Subcutaneous adipose tissue (tissue), 4 donors: ENCODE measurements around the gene CD58. TPM values are rescaled to one million over a fixed set of nuclear protein-coding genes. Genes with fewer than 3 reads are reported as not detected.

ENCODE experiments used
- total RNA-seq, 4 donors: library from RNA; depleted of rRNA; stranded (reverse); fragments of >200 nt; gene quantifications; one replicate each; pipeline ENCODE4 v1.1.0, GENCODE V29; 2016
- TF ChIP-seq, protein P1 (sequence below): fragments of 450-650 bp; IDR thresholded peaks from one replicate; pipeline ENCODE4 v1.5.1; 2016; ENCODE audit warnings: low read depth, mild to moderate bottlenecking, control low read depth, antibody characterized with exemption, moderate library complexity

Gene CD58
- total RNA-seq, 4 donors from 2014 or later: 33.9 to 53.8 (median 43.0) TPM

DNA sequence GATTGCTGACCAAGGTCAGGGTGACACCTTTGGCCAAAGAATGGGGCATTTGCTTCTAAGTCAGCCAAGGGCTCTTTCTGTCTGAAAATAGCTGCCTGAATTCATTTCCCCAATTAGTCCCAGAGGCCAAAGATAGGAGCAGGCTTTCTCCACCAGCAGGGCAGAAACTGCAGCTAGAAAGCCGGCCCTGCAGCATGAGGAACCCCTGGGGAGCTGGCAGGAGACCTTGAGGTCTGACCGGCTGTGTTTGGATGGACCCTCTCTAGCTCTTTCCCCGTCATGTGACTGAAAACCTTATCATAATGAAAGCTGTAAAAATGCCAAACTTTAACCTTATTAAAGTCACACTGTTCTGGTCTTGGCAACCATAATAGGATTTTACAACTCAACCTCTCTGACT lies 93.4 kb downstream of the CD58 start:
- TF ChIP-seq, protein P1, sequence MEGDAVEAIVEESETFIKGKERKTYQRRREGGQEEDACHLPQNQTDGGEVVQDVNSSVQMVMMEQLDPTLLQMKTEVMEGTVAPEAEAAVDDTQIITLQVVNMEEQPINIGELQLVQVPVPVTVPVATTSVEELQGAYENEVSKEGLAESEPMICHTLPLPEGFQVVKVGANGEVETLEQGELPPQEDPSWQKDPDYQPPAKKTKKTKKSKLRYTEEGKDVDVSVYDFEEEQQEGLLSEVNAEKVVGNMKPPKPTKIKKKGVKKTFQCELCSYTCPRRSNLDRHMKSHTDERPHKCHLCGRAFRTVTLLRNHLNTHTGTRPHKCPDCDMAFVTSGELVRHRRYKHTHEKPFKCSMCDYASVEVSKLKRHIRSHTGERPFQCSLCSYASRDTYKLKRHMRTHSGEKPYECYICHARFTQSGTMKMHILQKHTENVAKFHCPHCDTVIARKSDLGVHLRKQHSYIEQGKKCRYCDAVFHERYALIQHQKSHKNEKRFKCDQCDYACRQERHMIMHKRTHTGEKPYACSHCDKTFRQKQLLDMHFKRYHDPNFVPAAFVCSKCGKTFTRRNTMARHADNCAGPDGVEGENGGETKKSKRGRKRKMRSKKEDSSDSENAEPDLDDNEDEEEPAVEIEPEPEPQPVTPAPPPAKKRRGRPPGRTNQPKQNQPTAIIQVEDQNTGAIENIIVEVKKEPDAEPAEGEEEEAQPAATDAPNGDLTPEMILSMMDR: no peak

GRCh38 chr1:116476321-116476720 lies 94.5 kb downstream of the CD58 start:
- TF ChIP-seq, protein P1: no peak

DNA sequence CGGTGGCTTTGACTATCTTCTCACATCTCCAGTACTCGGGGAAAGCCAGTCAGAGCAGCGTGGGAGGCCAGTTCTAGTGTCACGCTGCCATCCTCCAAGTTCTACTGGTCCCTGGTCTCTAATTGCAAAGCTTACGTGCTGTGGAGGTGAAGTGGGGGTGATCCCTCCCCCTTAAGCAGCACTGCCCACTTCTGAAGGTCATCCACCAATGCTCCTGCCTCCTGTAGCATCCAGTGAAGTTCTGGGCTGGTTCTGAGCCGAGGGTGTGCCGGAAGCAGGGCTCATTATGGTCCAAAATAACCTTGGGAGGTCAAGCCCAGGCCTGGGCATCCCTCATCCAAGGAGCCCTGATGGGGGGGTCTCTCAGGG lies 95.0 kb downstream of the CD58 start:
- TF ChIP-seq, protein P1: no peak

- TF ChIP-seq, protein P1: no peak
Measured at GRCh38 chr1:116474921-116475849, 95.6 kb downstream of the CD58 start.

- TF ChIP-seq, protein P1: no peak
Measured at GRCh38 chr1:116472431-116472961, 98.3 kb downstream of the CD58 start.

DNA sequence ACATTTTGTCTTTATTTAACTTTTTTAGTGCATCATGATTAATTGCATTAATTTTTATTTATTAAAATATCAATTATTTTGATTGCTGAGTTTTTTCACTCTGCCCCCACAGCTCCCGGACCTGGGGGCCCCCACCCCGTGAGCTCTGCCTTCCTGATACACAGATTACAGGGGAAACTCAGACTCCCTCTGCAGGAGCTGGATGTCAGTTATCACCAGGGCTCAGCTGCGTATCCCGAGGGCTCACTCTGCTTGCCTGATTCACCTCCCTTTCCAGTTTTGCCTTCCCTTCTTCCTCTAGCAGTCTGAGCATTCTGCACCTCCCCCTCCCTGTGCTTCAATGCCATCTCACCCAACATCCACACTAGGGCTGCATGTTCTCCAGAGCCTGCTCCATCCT lies 99.6 kb downstream of the CD58 start:
- TF ChIP-seq, protein P1: no peak

- TF ChIP-seq, protein P1: no peak
Measured at GRCh38 chr1:116470671-116471070, 100.2 kb downstream of the CD58 start.
